ENCODE data around the gene GOLGA6A.

The GOLGA6A gene

DNA sequence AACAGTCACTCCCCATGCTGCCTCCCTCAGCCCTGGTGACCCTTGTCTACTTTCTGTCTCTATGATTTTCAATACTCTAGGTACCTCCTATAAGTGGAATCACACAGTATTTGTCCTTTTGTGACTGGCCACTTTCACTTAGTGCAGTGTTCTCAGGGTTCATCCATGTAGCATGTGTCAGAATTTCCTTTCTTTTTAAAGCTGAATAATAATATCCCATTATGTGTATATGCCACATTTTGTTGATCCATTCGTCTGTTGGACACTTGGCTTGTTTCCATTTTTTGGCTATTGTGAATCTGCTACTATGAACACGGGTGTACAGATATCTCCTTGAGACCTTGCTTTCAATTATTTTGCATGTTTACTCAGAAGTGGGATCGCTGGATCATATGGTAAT lies 53.7 kb downstream of the GOLGA6A start:
- no peak for TF ChIP-seq JUND (IDR thresholded peaks at IDR 0.05; ENCODE audit: low read depth)
- no peak for DNase-seq (ENCODE audit: low read depth in 1 of 2, low spot score in 1 of 2)
- in situ Hi-C loops (cut with HindIII; ENCODE audit: low pct_unique_long_range_greater_than_20kb, low sequenced_read_pairs), result no loop called here

DNA sequence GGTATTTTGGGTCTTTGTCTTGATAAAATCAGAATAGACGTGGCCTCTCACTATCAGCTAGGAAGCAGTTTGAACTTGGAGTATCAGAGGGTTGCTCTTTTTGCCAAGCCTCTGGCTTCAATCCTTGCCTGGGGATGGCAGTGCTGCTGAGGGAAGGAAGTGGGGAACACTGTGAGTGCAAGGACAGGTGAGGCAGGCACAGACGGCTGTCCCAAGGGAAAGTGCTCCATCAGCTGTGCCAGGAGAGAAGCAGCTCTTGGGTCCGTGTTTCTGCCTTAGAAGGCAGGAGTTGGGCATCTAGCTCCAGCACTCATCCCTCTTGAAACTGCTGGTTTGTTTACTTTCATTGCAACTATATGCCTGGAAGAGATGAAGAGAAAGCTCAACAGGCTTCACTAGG lies 54.7 kb downstream of the GOLGA6A start:
- in situ Hi-C loops (cut with HindIII; ENCODE audit: low pct_unique_long_range_greater_than_20kb, low sequenced_read_pairs), result no loop called here
- no peak for DNase-seq (ENCODE audit: low read depth in 1 of 2, low spot score in 1 of 2)
- no peak for TF ChIP-seq JUND (IDR thresholded peaks at IDR 0.05; ENCODE audit: low read depth)

DNA sequence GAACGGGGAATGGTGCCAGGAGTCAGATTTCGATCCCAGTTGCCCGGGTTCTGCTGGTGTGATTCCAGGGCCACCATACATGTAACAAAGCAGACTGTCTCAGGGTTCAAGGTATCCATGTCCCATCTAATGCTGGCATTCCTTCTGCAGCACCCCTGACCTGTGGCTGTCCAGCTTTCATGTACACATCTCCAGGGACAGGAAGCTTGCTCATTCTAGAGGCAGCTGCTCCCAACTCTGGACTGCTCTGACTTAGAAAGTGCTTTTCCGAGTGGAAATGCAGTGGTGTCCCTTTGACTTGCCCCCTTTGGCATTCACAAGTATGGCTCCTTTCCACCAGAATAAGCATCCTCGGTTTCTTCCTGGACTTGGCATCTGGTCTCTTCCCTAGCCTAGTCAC lies 56.9 kb downstream of the GOLGA6A start:
- TF ChIP-seq JUND (IDR thresholded peaks at IDR 0.05; ENCODE audit: low read depth), result no peak
- DNase-seq (ENCODE audit: low read depth in 1 of 2, low spot score in 1 of 2), result no peak
- in situ Hi-C loops (cut with HindIII; ENCODE audit: low pct_unique_long_range_greater_than_20kb, low sequenced_read_pairs), result no loop called here

DNA sequence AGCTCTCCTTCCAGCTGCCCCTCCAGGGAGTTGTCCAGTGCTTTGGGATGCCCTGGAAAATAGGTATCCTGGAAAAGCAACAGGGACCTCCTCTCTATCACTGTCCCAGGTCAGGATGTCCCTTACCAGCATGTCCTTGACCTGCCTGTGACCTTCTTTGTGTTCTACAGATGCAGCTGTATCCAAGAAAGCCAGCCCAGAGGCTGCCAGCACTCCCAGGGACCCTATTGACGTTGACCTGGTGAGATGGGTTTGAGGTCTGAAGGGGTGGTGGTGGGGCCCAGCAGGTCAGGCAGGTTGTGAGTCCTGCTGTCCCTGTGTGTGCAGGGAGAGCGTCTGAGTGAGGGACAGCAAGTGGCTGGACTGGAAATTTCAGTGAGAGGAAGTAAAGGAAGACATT lies 57.7 kb downstream of the GOLGA6A start:
- TF ChIP-seq JUND (IDR thresholded peaks at IDR 0.05; ENCODE audit: low read depth), result no peak
- in situ Hi-C loops (cut with HindIII; ENCODE audit: low pct_unique_long_range_greater_than_20kb, low sequenced_read_pairs), result no loop called here
- peak in 1 of 2 experiments; percentile 11 for DNase-seq (ENCODE audit: low read depth in 1 of 2, low spot score in 1 of 2)

DNA sequence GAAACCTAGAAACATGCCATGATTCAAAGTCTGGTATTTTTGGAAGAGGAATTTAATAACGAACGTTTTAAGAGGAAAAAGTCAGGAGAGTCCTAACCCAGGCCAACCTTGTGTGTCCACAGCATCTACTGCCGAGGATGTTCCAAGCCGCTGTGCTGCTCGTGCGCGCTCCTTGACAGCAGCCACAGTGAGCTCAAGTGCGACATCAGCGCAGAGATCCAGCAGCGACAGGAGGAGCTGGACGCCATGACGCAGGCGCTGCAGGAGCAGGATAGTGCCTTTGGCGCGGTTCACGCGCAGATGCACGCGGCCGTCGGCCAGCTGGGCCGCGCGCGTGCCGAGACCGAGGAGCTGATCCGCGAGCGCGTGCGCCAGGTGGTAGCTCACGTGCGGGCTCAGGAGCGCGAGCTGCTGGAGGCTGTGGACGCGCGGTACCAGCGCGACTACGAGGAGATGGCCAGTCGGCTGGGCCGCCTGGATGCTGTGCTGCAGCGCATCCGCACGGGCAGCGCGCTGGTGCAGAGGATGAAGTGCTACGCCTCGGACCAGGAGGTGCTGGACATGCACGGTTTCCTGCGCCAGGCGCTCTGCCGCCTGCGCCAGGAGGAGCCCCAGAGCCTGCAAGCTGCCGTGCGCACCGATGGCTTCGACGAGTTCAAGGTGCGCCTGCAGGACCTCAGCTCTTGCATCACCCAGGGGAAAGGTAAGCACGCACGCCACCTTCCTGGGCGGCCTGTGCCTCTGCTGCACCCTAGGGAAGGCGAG lies 59.5 kb downstream of the GOLGA6A start:
- no peak for DNase-seq (ENCODE audit: low read depth in 1 of 2, low spot score in 1 of 2)
- in situ Hi-C loops (cut with HindIII; ENCODE audit: low pct_unique_long_range_greater_than_20kb, low sequenced_read_pairs), result no loop called here
- no peak for TF ChIP-seq JUND (IDR thresholded peaks at IDR 0.05; ENCODE audit: low read depth)
